ENCODE results near the gene DIAPH1. TPM values are rescaled to one million over a fixed set of nuclear protein-coding genes. Genes with fewer than 3 reads are reported as not detected.
A peak's percentile ranks its signal among the peaks of the same experiment; 100 is the strongest.

DIAPH1 gene
- total RNA-seq, 2 donors from 2014 or later, result 256 to 327 TPM

GRCh38 chr5:141527426-141527825 is 91.4 kb downstream of the DIAPH1 start:
- H3K9me3 ChIP-seq (ENCODE audit: control insufficient read depth, low read length, poor library complexity, severe bottlenecking), result no peaks in the 10 kb centered on the region
- Mint-ChIP-seq H3K4me1 (peaks cover 19% of the 10 kb centered on the region), H3K36me3 (ENCODE audit: low read depth) (peaks cover 12% of the 10 kb centered on the region), H3K4me3 (no peak overlapping the region), H3K27ac (no peak overlapping the region), H3K27me3 (no peaks in the 10 kb centered on the region)
- DNase-seq, result no peak
- no peak for ATAC-seq

- Mint-ChIP-seq H3K36me3 (ENCODE audit: low read depth) (peaks cover 14% of the 10 kb centered on the region), H3K27ac (peak overlapping the region; percentile 80), H3K4me1 (peaks cover 23% of the 10 kb centered on the region), H3K4me3 (peak overlapping the region; percentile 66), H3K27me3 (no peaks in the 10 kb centered on the region)
- no peak for DNase-seq
- H3K9me3 ChIP-seq (ENCODE audit: control insufficient read depth, low read length, poor library complexity, severe bottlenecking), result no peaks in the 10 kb centered on the region
- ATAC-seq, result no peak
Observed at GRCh38 chr5:141525653-141526052, 93.1 kb downstream of the DIAPH1 start.

- peak overlapping the region; percentile 80 for H3K27ac Mint-ChIP-seq
- H3K27me3 Mint-ChIP-seq, result no peaks in the 10 kb centered on the region
Observed at GRCh38 chr5:141524604-141525597, 93.9 kb downstream of the DIAPH1 start.

GRCh38 chr5:141523991-141524390 is 94.8 kb downstream of the DIAPH1 start:
- Mint-ChIP-seq H3K4me1 (peaks cover 23% of the 10 kb centered on the region), H3K36me3 (ENCODE audit: low read depth) (peaks cover 13% of the 10 kb centered on the region), H3K4me3 (no peak overlapping the region), H3K27ac (peak overlapping the region; percentile 80), H3K27me3 (no peaks in the 10 kb centered on the region)
- no peaks in the 10 kb centered on the region for H3K9me3 ChIP-seq (ENCODE audit: control insufficient read depth, low read length, poor library complexity, severe bottlenecking)
- ATAC-seq, result no peak
- DNase-seq, result no peak

More at GRCh38 chr5:141524604-141525597, 93.9 kb downstream of the DIAPH1 start:
- H3K4me1 Mint-ChIP-seq, result peaks cover 23% of the 10 kb centered on the region
- H3K9me3 ChIP-seq (ENCODE audit: control insufficient read depth, low read length, poor library complexity, severe bottlenecking), result no peaks in the 10 kb centered on the region
- ATAC-seq (peak; percentile 84), DNase-seq (peak; percentile 32 to 46 (median 40))
- peak overlapping the region; percentile 66 for H3K4me3 Mint-ChIP-seq
- peaks cover 14% of the 10 kb centered on the region for H3K36me3 Mint-ChIP-seq (ENCODE audit: low read depth)

GRCh38 chr5:141522301-141522700 is 96.5 kb downstream of the DIAPH1 start:
- H3K9me3 ChIP-seq (ENCODE audit: control insufficient read depth, low read length, poor library complexity, severe bottlenecking), result no peaks in the 10 kb centered on the region
- Mint-ChIP-seq H3K27ac (peak overlapping the region; percentile 57), H3K4me3 (no peak overlapping the region), H3K27me3 (no peaks in the 10 kb centered on the region), H3K36me3 (ENCODE audit: low read depth) (peaks cover 9% of the 10 kb centered on the region), H3K4me1 (peaks cover 20% of the 10 kb centered on the region)
- ATAC-seq, result no peak
- no peak for DNase-seq

- Mint-ChIP-seq H3K36me3 (ENCODE audit: low read depth) (peaks cover 6% of the 10 kb centered on the region), H3K27me3 (no peaks in the 10 kb centered on the region), H3K4me1 (peaks cover 22% of the 10 kb centered on the region), H3K4me3 (no peak overlapping the region), H3K27ac (peak overlapping the region; percentile 37)
- H3K9me3 ChIP-seq (ENCODE audit: control insufficient read depth, low read length, poor library complexity, severe bottlenecking), result no peaks in the 10 kb centered on the region
- ATAC-seq (no peak), DNase-seq (no peak)
Observed at GRCh38 chr5:141521244-141521781, 97.5 kb downstream of the DIAPH1 start.

- Mint-ChIP-seq H3K4me3 (no peak overlapping the region), H3K27me3 (no peaks in the 10 kb centered on the region), H3K4me1 (peaks cover 16% of the 10 kb centered on the region), H3K27ac (peak overlapping the region; percentile 57), H3K36me3 (ENCODE audit: low read depth) (peaks cover 2% of the 10 kb centered on the region)
- no peak for ATAC-seq
- no peak for DNase-seq
- no peaks in the 10 kb centered on the region for H3K9me3 ChIP-seq (ENCODE audit: control insufficient read depth, low read length, poor library complexity, severe bottlenecking)
Observed at GRCh38 chr5:141519605-141520565, 98.9 kb downstream of the DIAPH1 start.

GRCh38 chr5:141518618-141519015 is 100.2 kb downstream of the DIAPH1 start:
- peaks cover 2% of the 10 kb centered on the region for H3K36me3 Mint-ChIP-seq (ENCODE audit: low read depth)
- H3K4me1 Mint-ChIP-seq, result peaks cover 21% of the 10 kb centered on the region

GRCh38 chr5:141517880-141518617 is 100.8 kb downstream of the DIAPH1 start:
- Mint-ChIP-seq H3K36me3 (ENCODE audit: low read depth) (peaks cover 3% of the 10 kb centered on the region), H3K4me3 (no peak overlapping the region), H3K4me1 (peaks cover 23% of the 10 kb centered on the region), H3K27me3 (no peaks in the 10 kb centered on the region), H3K27ac (peak overlapping the region; percentile 32)
- no peaks in the 10 kb centered on the region for H3K9me3 ChIP-seq (ENCODE audit: control insufficient read depth, low read length, poor library complexity, severe bottlenecking)
- no peak for DNase-seq
- no peak for ATAC-seq

More at GRCh38 chr5:141518618-141519015, 100.2 kb downstream of the DIAPH1 start:
- Mint-ChIP-seq H3K4me3 (no peak overlapping the region), H3K27me3 (no peaks in the 10 kb centered on the region), H3K27ac (peak overlapping the region; percentile 32)
- DNase-seq (no peak), ATAC-seq (no peak)
- no peaks in the 10 kb centered on the region for H3K9me3 ChIP-seq (ENCODE audit: control insufficient read depth, low read length, poor library complexity, severe bottlenecking)

- H3K4me3 Mint-ChIP-seq, result no peak overlapping the region
- ATAC-seq (no peak), DNase-seq (no peak)
- peaks cover 4% of the 10 kb centered on the region for H3K36me3 Mint-ChIP-seq (ENCODE audit: low read depth)
- no peaks in the 10 kb centered on the region for H3K27me3 Mint-ChIP-seq
- H3K9me3 ChIP-seq (ENCODE audit: control insufficient read depth, low read length, poor library complexity, severe bottlenecking), result no peaks in the 10 kb centered on the region
- H3K4me1 Mint-ChIP-seq, result peaks cover 28% of the 10 kb centered on the region
- H3K27ac Mint-ChIP-seq, result peak overlapping the region; percentile 3
Observed at GRCh38 chr5:141517312-141517711, 101.5 kb downstream of the DIAPH1 start.

GRCh38 chr5:141516672-141517025 is 102.2 kb downstream of the DIAPH1 start:
- no peak overlapping the region for H3K4me3 Mint-ChIP-seq
- no peak overlapping the region for H3K27ac Mint-ChIP-seq
- ATAC-seq (no peak), DNase-seq (no peak)
- H3K4me1 Mint-ChIP-seq, result peaks cover 26% of the 10 kb centered on the region
- no peaks in the 10 kb centered on the region for H3K27me3 Mint-ChIP-seq
- H3K9me3 ChIP-seq (ENCODE audit: control insufficient read depth, low read length, poor library complexity, severe bottlenecking), result no peaks in the 10 kb centered on the region
- peaks cover 2% of the 10 kb centered on the region for H3K36me3 Mint-ChIP-seq (ENCODE audit: low read depth)

- ATAC-seq (no peak), DNase-seq (no peak)
- H3K27me3 Mint-ChIP-seq, result no peaks in the 10 kb centered on the region
- H3K27ac Mint-ChIP-seq, result peak overlapping the region; percentile 89
- no peak overlapping the region for H3K4me3 Mint-ChIP-seq
- no peaks in the 10 kb centered on the region for H3K9me3 ChIP-seq (ENCODE audit: control insufficient read depth, low read length, poor library complexity, severe bottlenecking)
- peaks cover 2% of the 10 kb centered on the region for H3K36me3 Mint-ChIP-seq (ENCODE audit: low read depth)
- peaks cover 26% of the 10 kb centered on the region for H3K4me1 Mint-ChIP-seq
Observed at GRCh38 chr5:141515946-141516671, 102.7 kb downstream of the DIAPH1 start.

Data from T-helper 17 cell (primary cell).